Measurements from ENCODE around the gene AMIGO3. TPM values are rescaled to one million over a fixed set of nuclear protein-coding genes. Genes with fewer than 3 reads are reported as not detected.
"Not testable (repeated sequence)": the region's sequence is repeated elsewhere in the genome, so short reads cannot be mapped to it uniquely, and the experiment has no call there.

The AMIGO3 gene
- total RNA-seq, 2 donors from 2014 or later, result 1.4 to 12.4 TPM

- H3K27me3 ChIP-seq (replicated peaks; ENCODE audit: insufficient read depth), result no peaks in the 10 kb centered on the region
- peaks cover 0 to 5% of the 10 kb centered on the region in 2 donors for H3K36me3 ChIP-seq
- H3K4me3 ChIP-seq, result no peak overlapping the region
- DNase-seq (ENCODE audit: low spot score), result no peak
- no peak overlapping the region for H3K27ac ChIP-seq
- 74% methylated on average over 13 of the region's 13 CpGs for WGBS
- intact Hi-C loops (cut with DNase I), result loop anchor here (5.0 kb wide), 2 partner anchors 142 to 207 kb away; no protein-coding TSS in a partner anchor
- TF ChIP-seq POLR2AphosphoS5 (IDR thresholded peaks at IDR 0.05) (no peak), POLR2A (IDR thresholded peaks at IDR 0.05) (no peak), CTCF (IDR thresholded peaks at IDR 0.05) (no peak)
- H3K9me3 ChIP-seq, result no peaks in the 10 kb centered on the region
- no peaks in the 10 kb centered on the region for H3K4me1 ChIP-seq (replicated peaks)
Measured at GRCh38 chr3:49700453-49701128, 18.9 kb downstream of the AMIGO3 start.

- Histone ChIP-seq H3K4me3 (no peak overlapping the region), H3K36me3 (peaks cover 0 to 5% of the 10 kb centered on the region in 2 donors), H3K27me3 (replicated peaks; ENCODE audit: insufficient read depth) (no peaks in the 10 kb centered on the region), H3K9me3 (no peaks in the 10 kb centered on the region), H3K27ac (no peak overlapping the region), H3K4me1 (replicated peaks) (no peaks in the 10 kb centered on the region)
- intact Hi-C loops (cut with DNase I), result loop anchor here (5.0 kb wide), 2 partner anchors 142 to 207 kb away; no protein-coding TSS in a partner anchor
- WGBS, result 83% methylated on average over 8 of the region's 8 CpGs
- no peak for DNase-seq (ENCODE audit: low spot score)
- TF ChIP-seq POLR2A (IDR thresholded peaks at IDR 0.05) (no peak), POLR2AphosphoS5 (IDR thresholded peaks at IDR 0.05) (no peak), CTCF (IDR thresholded peaks at IDR 0.05) (no peak)
Measured at GRCh38 chr3:49700014-49700413, 19.5 kb downstream of the AMIGO3 start.

GRCh38 chr3:49699281-49699979, 20.1 kb downstream of the AMIGO3 start:
- no peaks in the 10 kb centered on the region for H3K27me3 ChIP-seq (replicated peaks; ENCODE audit: insufficient read depth)
- H3K4me3 ChIP-seq, result no peak overlapping the region
- H3K36me3 ChIP-seq, result peaks cover 0 to 5% of the 10 kb centered on the region in 2 donors
- no peak for TF ChIP-seq POLR2A (IDR thresholded peaks at IDR 0.05)
- no peak for TF ChIP-seq POLR2AphosphoS5 (IDR thresholded peaks at IDR 0.05)
- TF ChIP-seq CTCF (IDR thresholded peaks at IDR 0.05), result no peak
- no peaks in the 10 kb centered on the region for H3K9me3 ChIP-seq
- no peak for DNase-seq (ENCODE audit: low spot score)
- 86% methylated on average over 15 of the region's 16 CpGs for WGBS
- intact Hi-C loops (cut with DNase I), result no loop called here
- H3K4me1 ChIP-seq (replicated peaks), result no peaks in the 10 kb centered on the region
- H3K27ac ChIP-seq, result no peak overlapping the region

- H3K36me3 ChIP-seq; H3K4me1 ChIP-seq (replicated peaks); H3K4me3 ChIP-seq; intact Hi-C loops (cut with DNase I); DNase-seq (ENCODE audit: low spot score); H3K27me3 ChIP-seq (replicated peaks; ENCODE audit: insufficient read depth); H3K9me3 ChIP-seq; H3K27ac ChIP-seq: not testable (repeated sequence)
- 96% methylated on average over 4 of the region's 4 CpGs for WGBS
Measured at GRCh38 chr3:49695350-49696015, 24.0 kb downstream of the AMIGO3 start.

- 40% methylated on average over 6 of the region's 6 CpGs for WGBS
- DNase-seq (ENCODE audit: low spot score); H3K27ac ChIP-seq; H3K36me3 ChIP-seq; H3K4me1 ChIP-seq (replicated peaks); intact Hi-C loops (cut with DNase I); H3K4me3 ChIP-seq; H3K9me3 ChIP-seq; H3K27me3 ChIP-seq (replicated peaks; ENCODE audit: insufficient read depth): not testable (repeated sequence)
Measured at GRCh38 chr3:49694409-49695070, 24.9 kb downstream of the AMIGO3 start.

GRCh38 chr3:49691481-49691880, 28.0 kb downstream of the AMIGO3 start:
- intact Hi-C loops (cut with DNase I); H3K36me3 ChIP-seq; H3K4me3 ChIP-seq; H3K27ac ChIP-seq; H3K27me3 ChIP-seq (replicated peaks; ENCODE audit: insufficient read depth); H3K4me1 ChIP-seq (replicated peaks); H3K9me3 ChIP-seq; DNase-seq (ENCODE audit: low spot score): not testable (repeated sequence)
- WGBS, result 91% methylated on average over 3 of the region's 3 CpGs

- H3K27me3 ChIP-seq (replicated peaks; ENCODE audit: insufficient read depth); H3K27ac ChIP-seq; DNase-seq (ENCODE audit: low spot score); H3K4me3 ChIP-seq; H3K9me3 ChIP-seq; H3K36me3 ChIP-seq; intact Hi-C loops (cut with DNase I); H3K4me1 ChIP-seq (replicated peaks): not testable (repeated sequence)
- WGBS, result 77% methylated on average over 2 of the region's 3 CpGs
Measured at GRCh38 chr3:49690856-49691255, 28.6 kb downstream of the AMIGO3 start.

GRCh38 chr3:49689908-49690624, 29.4 kb downstream of the AMIGO3 start:
- intact Hi-C loops (cut with DNase I); DNase-seq (ENCODE audit: low spot score); H3K4me1 ChIP-seq (replicated peaks); H3K9me3 ChIP-seq; H3K27me3 ChIP-seq (replicated peaks; ENCODE audit: insufficient read depth); H3K36me3 ChIP-seq: not testable (repeated sequence)
- Histone ChIP-seq H3K27ac (peak overlapping the region in 1 of 2 donors; percentile 76), H3K4me3 (peak overlapping the region; percentile 87 to 95)
- WGBS, result 8% methylated on average over 16 of the region's 16 CpGs

Data from prostate gland (tissue), 2 donors.